Calu3 (cell line): ENCODE measurements around the gene DHCR24. TPM values are rescaled to one million over a fixed set of nuclear protein-coding genes. Genes with fewer than 3 reads are reported as not detected.

Experiments
- BruUV-seq: library from RNA; stranded (reverse); fragments of 400-500 nt; replicated peaks from 2 replicates; lab custom pipeline; 2021; lab: Mats Ljungman, UMichigan
- CTCF ChIA-PET: fragments of 300-600 bp; sonication (Branson Sonifier 250); formaldehyde crosslinking; loops from one replicate; lab custom pipeline; 2022; ENCODE audit warnings: antibody characterized with exemption; lab: Charles Lee
- DNase-seq: peaks from one replicate; pipeline ENCODE4 v3.0.0; 2022
- H3K27ac Mint-ChIP-seq: one replicate; pipeline ENCODE4 v1.8.0; 2022; ENCODE audit warnings: mixed read lengths; ENCODE audit not compliant: unreplicated experiment
- H3K27me3 Mint-ChIP-seq: one replicate; pipeline ENCODE4 v1.8.0; 2022; ENCODE audit warnings: mixed read lengths; ENCODE audit not compliant: unreplicated experiment
- H3K36me3 Mint-ChIP-seq: one replicate; pipeline ENCODE4 v1.8.0; 2022; ENCODE audit warnings: mild to moderate bottlenecking, moderate library complexity, mixed read lengths; ENCODE audit not compliant: insufficient read depth, unreplicated experiment
- H3K4me1 Mint-ChIP-seq: one replicate; pipeline ENCODE4 v1.8.0; 2022; ENCODE audit warnings: mild to moderate bottlenecking, low read depth, mixed read lengths; ENCODE audit not compliant: unreplicated experiment
- H3K4me3 Mint-ChIP-seq: one replicate; pipeline ENCODE4 v1.8.0; 2022; ENCODE audit warnings: mild to moderate bottlenecking, low read depth, moderate library complexity, mixed read lengths; ENCODE audit not compliant: unreplicated experiment
- H3K9me3 Mint-ChIP-seq: one replicate; pipeline ENCODE4 v1.8.0; 2022; ENCODE audit warnings: low read depth, mixed read lengths; ENCODE audit not compliant: unreplicated experiment
- CTCF ChIP-seq: fragments of 200-600 bp; IDR thresholded peaks from one replicate; pipeline ENCODE4 v1.8.0; 2022; ENCODE audit warnings: antibody characterized with exemption; ENCODE audit not compliant: unreplicated experiment
- intact Hi-C: fragments of 100-400 bp; cut with micrococcal nuclease; formaldehyde crosslinking; loops from one replicate; pipeline ENCODE4 v1.10.0; 2022; ENCODE audit not compliant: unreplicated experiment
- total RNA-seq: library from RNA; stranded (reverse); gene quantifications from 2 replicates; pipeline ENCODE4 v1.2.3, GENCODE V29; 2022

DHCR24 gene
- total RNA-seq, 1 experiment from 2014 or later = 469 TPM

GRCh38 chr1:54850069-54850730 lies 36.8 kb downstream of the DHCR24 start:
- BruUV-seq = no TSS peak
- Mint-ChIP-seq H3K36me3 (peaks cover 77% of the 10 kb centered on the region), H3K4me1 (peaks cover 21% of the 10 kb centered on the region), H3K27me3 (no peaks in the 10 kb centered on the region), H3K9me3 (no peaks in the 10 kb centered on the region), H3K4me3 (no peak overlapping the region), H3K27ac (peak overlapping the region; percentile 26)
- CTCF ChIA-PET = no interaction called here
- intact Hi-C loops = no loop called here
- no peak for TF ChIP-seq CTCF
- no peak for DNase-seq

GRCh38 chr1:54849219-54850068 lies 37.6 kb downstream of the DHCR24 start:
- H3K27ac Mint-ChIP-seq = peak overlapping the region; percentile 26
- intact Hi-C loops = no loop called here
- TSS peak; percentile 60 for BruUV-seq
- DNase-seq = no peak
- peaks cover 21% of the 10 kb centered on the region for H3K4me1 Mint-ChIP-seq
- no peak overlapping the region for H3K4me3 Mint-ChIP-seq
- no peak for TF ChIP-seq CTCF
- peaks cover 70% of the 10 kb centered on the region for H3K36me3 Mint-ChIP-seq
- CTCF ChIA-PET = no interaction called here
- H3K9me3 Mint-ChIP-seq = no peaks in the 10 kb centered on the region
- no peaks in the 10 kb centered on the region for H3K27me3 Mint-ChIP-seq

- H3K4me3 Mint-ChIP-seq = no peak overlapping the region
- no peak overlapping the region for H3K27ac Mint-ChIP-seq
- no peak for DNase-seq
- peaks cover 62% of the 10 kb centered on the region for H3K36me3 Mint-ChIP-seq
- no TSS peak for BruUV-seq
- H3K9me3 Mint-ChIP-seq = no peaks in the 10 kb centered on the region
- CTCF ChIA-PET = interaction anchor here (0.6 kb wide), 1 partner anchor 40 kb away, joined by 3 read pairs; no protein-coding TSS in a partner anchor
- H3K4me1 Mint-ChIP-seq = peaks cover 21% of the 10 kb centered on the region
- intact Hi-C loops = no loop called here
- H3K27me3 Mint-ChIP-seq = no peaks in the 10 kb centered on the region
- TF ChIP-seq CTCF = no peak
Measured at GRCh38 chr1:54848134-54848948, 38.7 kb downstream of the DHCR24 start.

- CTCF ChIA-PET = no interaction called here
- TF ChIP-seq CTCF = no peak
- no TSS peak for BruUV-seq
- no peak overlapping the region for H3K27ac Mint-ChIP-seq
- DNase-seq = no peak
- intact Hi-C loops = no loop called here
- no peaks in the 10 kb centered on the region for H3K27me3 Mint-ChIP-seq
- H3K9me3 Mint-ChIP-seq = no peaks in the 10 kb centered on the region
- no peak overlapping the region for H3K4me3 Mint-ChIP-seq
- peaks cover 51% of the 10 kb centered on the region for H3K36me3 Mint-ChIP-seq
- peaks cover 16% of the 10 kb centered on the region for H3K4me1 Mint-ChIP-seq
Measured at GRCh38 chr1:54846716-54847284, 40.2 kb downstream of the DHCR24 start.
